Activated B cell treated with CpG ODN at 0.5 μM for 24 hours (primary cell): Measurements from ENCODE around the gene AHDC1. TPM values are rescaled to one million over a fixed set of nuclear protein-coding genes. Genes with fewer than 3 reads are reported as not detected.

Source experiments
- ATAC-seq: fragments of 200-7000 bp; cut with Tn5 transposase; one replicate; pipeline ENCODE4 v1.10.0; 2021; ENCODE audit warnings: low read depth, mild to moderate bottlenecking, moderate library complexity
- CTCF ChIA-PET: fragments of 350-600 bp; sonication (Branson Sonifier 250); formaldehyde crosslinking; loops from one replicate; lab custom pipeline; 2021; ENCODE audit warnings: antibody characterized with exemption; lab: Charles Lee
- POLR2A ChIA-PET: fragments of 350-600 bp; sonication (Branson Sonifier 250); formaldehyde crosslinking; loops from one replicate; lab custom pipeline; 2021; ENCODE audit warnings: antibody characterized with exemption; lab: Charles Lee
- DNase-seq: peaks from one replicate; pipeline ENCODE4 v3.0.0; 2022
- H3K27ac Mint-ChIP-seq: one replicate; pipeline ENCODE4 v1.8.0; 2020; ENCODE audit warnings: mixed read lengths
- H3K27me3 Mint-ChIP-seq: one replicate; pipeline ENCODE4 v1.8.0; 2021; ENCODE audit warnings: mixed read lengths
- H3K36me3 Mint-ChIP-seq: one replicate; pipeline ENCODE4 v1.8.0; 2021; ENCODE audit warnings: low read depth, mixed read lengths
- H3K4me1 Mint-ChIP-seq: one replicate; pipeline ENCODE4 v1.8.0; 2021; ENCODE audit warnings: mixed read lengths
- H3K4me3 Mint-ChIP-seq: one replicate; pipeline ENCODE4 v1.8.0; 2020; ENCODE audit warnings: mild to moderate bottlenecking, mixed read lengths
- H3K9me3 Mint-ChIP-seq: one replicate; pipeline ENCODE4 v1.8.0; 2020; ENCODE audit warnings: mixed read lengths
- intact Hi-C: fragments of 100-400 bp; cut with micrococcal nuclease; formaldehyde crosslinking; loops from one replicate; pipeline ENCODE4 v1.15.1; 2024
- total RNA-seq: library from RNA; stranded (reverse); gene quantifications from 2 replicates; pipeline ENCODE4 v1.2.3, GENCODE V29; 2022
- TF ChIP-seq, protein P1 (sequence below): fragments of 200-600 bp; IDR thresholded peaks from one replicate; pipeline ENCODE4 v1.8.0; 2022; ENCODE audit warnings: antibody characterized with exemption, mild to moderate bottlenecking

AHDC1 gene
- total RNA-seq, 1 donor from 2014 or later: 22.4 TPM

DNA sequence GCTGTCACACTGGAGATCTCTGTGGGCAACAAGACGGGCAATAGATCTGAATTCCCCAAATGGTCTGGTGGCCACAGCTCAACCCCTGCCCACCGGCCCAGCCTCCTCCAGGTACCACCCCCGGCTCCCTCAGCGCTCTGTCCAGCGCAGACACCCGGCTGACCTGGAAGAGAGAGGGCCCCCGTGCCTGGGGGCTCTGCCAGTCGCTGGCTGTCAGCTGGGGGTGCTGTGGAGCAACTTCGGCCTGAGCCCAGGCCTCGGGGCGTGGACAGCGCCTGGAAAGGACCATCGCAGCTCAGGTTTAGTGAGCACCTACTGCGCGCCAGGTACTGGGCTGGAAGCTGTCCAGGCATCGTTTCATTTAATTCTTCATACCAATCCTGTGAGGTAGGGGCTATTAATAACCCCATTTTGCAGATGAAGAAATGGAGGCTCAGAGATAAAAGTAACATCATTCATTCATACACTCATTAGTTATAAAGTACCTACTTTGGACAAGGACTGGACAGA lies 51.0 kb downstream of the AHDC1 start:
- H3K27ac Mint-ChIP-seq: no peak overlapping the region
- no peaks in the 10 kb centered on the region for H3K9me3 Mint-ChIP-seq
- POLR2A ChIA-PET: no interaction called here
- TF ChIP-seq, protein P1, sequence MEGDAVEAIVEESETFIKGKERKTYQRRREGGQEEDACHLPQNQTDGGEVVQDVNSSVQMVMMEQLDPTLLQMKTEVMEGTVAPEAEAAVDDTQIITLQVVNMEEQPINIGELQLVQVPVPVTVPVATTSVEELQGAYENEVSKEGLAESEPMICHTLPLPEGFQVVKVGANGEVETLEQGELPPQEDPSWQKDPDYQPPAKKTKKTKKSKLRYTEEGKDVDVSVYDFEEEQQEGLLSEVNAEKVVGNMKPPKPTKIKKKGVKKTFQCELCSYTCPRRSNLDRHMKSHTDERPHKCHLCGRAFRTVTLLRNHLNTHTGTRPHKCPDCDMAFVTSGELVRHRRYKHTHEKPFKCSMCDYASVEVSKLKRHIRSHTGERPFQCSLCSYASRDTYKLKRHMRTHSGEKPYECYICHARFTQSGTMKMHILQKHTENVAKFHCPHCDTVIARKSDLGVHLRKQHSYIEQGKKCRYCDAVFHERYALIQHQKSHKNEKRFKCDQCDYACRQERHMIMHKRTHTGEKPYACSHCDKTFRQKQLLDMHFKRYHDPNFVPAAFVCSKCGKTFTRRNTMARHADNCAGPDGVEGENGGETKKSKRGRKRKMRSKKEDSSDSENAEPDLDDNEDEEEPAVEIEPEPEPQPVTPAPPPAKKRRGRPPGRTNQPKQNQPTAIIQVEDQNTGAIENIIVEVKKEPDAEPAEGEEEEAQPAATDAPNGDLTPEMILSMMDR: no peak
- intact Hi-C loops: no loop called here
- peaks cover 35% of the 10 kb centered on the region for H3K4me1 Mint-ChIP-seq
- CTCF ChIA-PET: interaction anchor here (2.0 kb wide), 1 partner anchor 150 kb away, joined by 4 read pairs; no protein-coding TSS in a partner anchor
- DNase-seq: no peak
- no peak for ATAC-seq
- no peaks in the 10 kb centered on the region for H3K27me3 Mint-ChIP-seq
- H3K4me3 Mint-ChIP-seq: no peak overlapping the region
- H3K36me3 Mint-ChIP-seq: peaks cover 21% of the 10 kb centered on the region

DNA sequence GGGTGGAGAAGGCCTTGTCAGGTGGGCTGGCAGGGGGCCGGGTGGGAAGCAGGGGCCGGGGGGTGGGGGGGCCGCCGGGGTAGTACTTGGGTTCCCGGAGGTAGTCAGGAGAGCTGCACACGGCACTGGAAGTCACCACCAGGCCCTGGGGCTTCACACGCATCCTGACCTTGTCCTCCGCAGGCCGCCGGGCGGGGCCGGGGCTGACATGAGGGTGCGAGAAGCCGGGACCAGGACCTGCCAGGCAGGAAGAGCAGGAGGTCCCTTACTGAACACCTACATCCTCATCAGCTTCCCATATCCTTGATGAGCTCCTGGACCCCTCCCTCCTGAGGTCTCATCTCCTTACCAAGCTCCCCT lies 52.0 kb downstream of the AHDC1 start:
- intact Hi-C loops: no loop called here
- ATAC-seq (no peak), DNase-seq (no peak)
- Mint-ChIP-seq H3K4me3 (no peak overlapping the region), H3K36me3 (peaks cover 19% of the 10 kb centered on the region), H3K4me1 (peaks cover 28% of the 10 kb centered on the region), H3K27me3 (no peaks in the 10 kb centered on the region), H3K9me3 (no peaks in the 10 kb centered on the region), H3K27ac (no peak overlapping the region)
- POLR2A ChIA-PET: interaction anchor here (0.6 to 0.7 kb wide), 2 partner anchors 14 to 36 kb away, joined by 3 read pairs; no protein-coding TSS in a partner anchor
- CTCF ChIA-PET: interaction anchor here (2.0 kb wide), 1 partner anchor 149 kb away, joined by 4 read pairs; no protein-coding TSS in a partner anchor
- TF ChIP-seq, protein P1: no peak

DNA sequence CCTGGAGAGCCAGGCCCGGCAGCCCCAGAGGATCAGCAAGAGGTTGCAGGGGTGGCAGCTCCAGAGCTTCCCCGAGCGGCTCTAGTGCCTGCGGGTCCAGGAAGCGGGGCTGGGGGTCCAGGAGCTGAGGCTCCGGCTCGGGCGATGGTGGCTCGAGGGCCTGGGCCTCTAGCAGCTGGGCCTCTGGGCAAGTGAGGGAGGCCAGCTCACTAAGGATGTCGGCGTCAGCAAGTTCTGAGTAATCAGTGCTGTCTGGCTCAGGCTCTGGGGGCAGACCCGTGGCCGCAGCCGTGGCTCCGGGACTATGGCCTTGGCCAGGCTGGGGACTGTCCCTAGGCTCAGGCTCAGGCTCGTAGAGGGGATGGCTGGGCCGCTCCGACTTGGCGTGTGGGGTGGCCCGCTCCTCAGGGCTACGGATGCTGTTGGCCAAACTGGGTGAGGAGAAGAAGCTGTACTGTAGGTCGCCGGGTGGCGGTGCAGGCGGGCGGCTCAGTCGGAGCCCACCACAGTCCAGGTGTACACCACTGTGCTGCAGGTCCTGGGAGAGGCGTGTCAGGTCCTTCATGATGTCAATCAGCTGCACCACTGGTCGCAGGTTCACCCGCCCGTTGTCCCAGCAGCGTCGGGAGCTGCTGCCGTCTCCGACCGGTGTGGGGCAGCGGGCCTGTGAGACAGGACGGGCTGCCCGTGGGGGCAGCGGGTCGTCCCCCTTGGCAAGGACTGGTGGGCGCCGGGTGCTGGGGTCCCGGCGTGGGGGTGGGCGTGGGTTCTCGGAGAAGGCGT lies 52.6 kb downstream of the AHDC1 start:
- no peak for ATAC-seq
- Mint-ChIP-seq H3K36me3 (peaks cover 22% of the 10 kb centered on the region), H3K9me3 (no peaks in the 10 kb centered on the region), H3K27ac (no peak overlapping the region), H3K27me3 (no peaks in the 10 kb centered on the region), H3K4me3 (no peak overlapping the region), H3K4me1 (peaks cover 23% of the 10 kb centered on the region)
- CTCF ChIA-PET: no interaction called here
- intact Hi-C loops: no loop called here
- TF ChIP-seq, protein P1: no peak
- POLR2A ChIA-PET: interaction anchor here (0.7 kb wide), 1 partner anchor 35 kb away, joined by 3 read pairs; no protein-coding TSS in a partner anchor
- DNase-seq: no peak

DNA sequence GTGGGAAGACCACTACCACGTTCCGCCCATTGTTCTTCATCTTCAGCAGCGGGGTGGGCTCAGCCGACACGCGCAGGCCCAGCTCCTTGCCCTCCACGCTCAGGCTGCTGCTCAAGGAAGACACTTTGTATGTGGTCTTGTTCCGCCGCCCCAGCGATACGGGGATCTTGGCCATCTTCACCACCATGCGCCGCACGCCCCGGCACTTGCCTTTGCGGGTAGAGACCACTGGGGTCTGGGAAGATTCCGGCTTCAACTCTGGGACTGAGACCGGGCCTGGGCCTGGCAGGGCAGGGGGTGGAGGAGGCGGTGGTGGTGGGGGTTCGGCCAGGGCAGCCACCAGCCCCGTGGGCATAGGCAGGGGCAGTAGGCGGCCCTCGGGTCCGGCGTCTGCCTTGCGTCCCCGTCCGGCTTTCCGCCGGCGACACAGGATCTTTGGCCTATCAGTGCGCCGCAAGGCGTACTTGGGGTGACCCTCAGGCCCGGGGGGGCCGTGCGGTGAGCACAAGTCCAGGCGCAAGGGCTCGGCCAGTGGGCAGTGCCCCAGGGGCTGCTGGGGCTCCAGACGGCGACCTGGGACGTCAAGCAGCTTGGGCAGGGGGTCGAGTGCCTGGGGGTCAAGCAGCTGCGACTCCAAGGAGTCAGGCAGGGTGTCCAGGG lies 53.3 kb downstream of the AHDC1 start:
- no peaks in the 10 kb centered on the region for H3K27me3 Mint-ChIP-seq
- DNase-seq: no peak
- CTCF ChIA-PET: no interaction called here
- peaks cover 22% of the 10 kb centered on the region for H3K36me3 Mint-ChIP-seq
- H3K27ac Mint-ChIP-seq: no peak overlapping the region
- peaks cover 16% of the 10 kb centered on the region for H3K4me1 Mint-ChIP-seq
- intact Hi-C loops: no loop called here
- ATAC-seq: no peak
- POLR2A ChIA-PET: no interaction called here
- no peaks in the 10 kb centered on the region for H3K9me3 Mint-ChIP-seq
- TF ChIP-seq, protein P1: no peak
- H3K4me3 Mint-ChIP-seq: no peak overlapping the region

DNA sequence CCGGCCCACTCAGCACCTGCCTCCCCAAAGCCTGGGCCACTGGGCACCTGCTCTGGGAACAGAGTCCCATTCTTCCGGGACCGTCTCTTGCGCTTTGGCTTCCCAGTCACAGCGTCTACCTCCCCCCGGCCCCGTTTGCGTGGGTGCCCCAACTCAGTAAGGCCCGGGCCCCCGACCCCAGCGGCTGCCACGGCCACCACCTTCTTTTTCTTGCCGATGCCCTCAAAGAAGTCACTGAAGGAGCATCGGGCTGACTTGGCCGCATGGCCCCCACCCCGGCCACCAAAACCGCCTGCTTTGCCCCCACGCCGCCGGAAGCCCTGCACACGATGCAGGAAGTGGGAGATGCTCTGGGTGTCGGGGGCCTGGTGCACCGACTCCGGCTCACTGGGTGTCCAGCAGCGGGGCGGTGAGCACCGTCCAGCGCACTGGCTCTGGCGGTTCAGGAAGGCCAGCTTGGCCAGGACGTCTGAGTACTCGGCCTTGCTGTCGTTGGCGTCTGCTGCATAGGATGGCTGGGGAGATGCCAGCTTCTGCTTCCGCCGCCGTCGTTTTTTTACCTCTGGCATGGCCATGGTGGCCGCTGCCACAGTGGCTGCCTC lies 54.0 kb downstream of the AHDC1 start:
- no peaks in the 10 kb centered on the region for H3K27me3 Mint-ChIP-seq
- ChIA-PET POLR2A (no interaction called here), CTCF (no interaction called here)
- ATAC-seq (no peak), DNase-seq (no peak)
- no peaks in the 10 kb centered on the region for H3K9me3 Mint-ChIP-seq
- no peak overlapping the region for H3K4me3 Mint-ChIP-seq
- peaks cover 9% of the 10 kb centered on the region for H3K4me1 Mint-ChIP-seq
- TF ChIP-seq, protein P1: no peak
- intact Hi-C loops: no loop called here
- H3K27ac Mint-ChIP-seq: no peak overlapping the region
- peaks cover 24% of the 10 kb centered on the region for H3K36me3 Mint-ChIP-seq
